ENCODE results near the gene FAM209A. TPM values are rescaled to one million over a fixed set of nuclear protein-coding genes. Genes with fewer than 3 reads are reported as not detected.

Gene FAM209A
- total RNA-seq, 1 donor from 2014 or later: not detected

DNA sequence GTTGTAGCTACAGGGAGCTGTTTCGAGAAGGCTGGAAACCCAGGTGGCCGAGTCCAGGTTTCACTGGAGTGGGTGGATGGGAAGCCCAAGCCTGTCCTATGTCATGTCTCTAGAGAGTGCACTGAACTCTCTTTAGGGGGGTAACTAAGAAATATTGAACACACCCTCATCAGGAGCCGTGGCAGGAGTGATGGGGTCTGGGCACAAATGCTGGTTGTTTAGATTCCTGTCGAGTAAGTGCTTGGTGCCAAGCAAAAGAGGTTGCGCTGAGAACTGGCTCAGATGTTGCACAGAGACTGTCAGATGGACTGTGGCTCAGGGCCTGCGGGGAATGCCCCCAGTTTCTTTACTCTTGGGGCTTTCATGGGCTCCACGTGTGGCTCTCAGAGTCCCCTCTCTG, 7.3 kb upstream of the FAM209A start:
- Histone ChIP-seq H3K27me3 (ENCODE audit: low read depth) (no peaks in the 10 kb centered on the region), H3K4me3 (no peak overlapping the region), H3K4me1 (peaks cover 12% of the 10 kb centered on the region), H3K36me3 (peaks cover 69% of the 10 kb centered on the region), H3K27ac (replicated peaks) (no peak overlapping the region), H3K9me3 (replicated peaks) (peaks cover 33% of the 10 kb centered on the region)
- TF ChIP-seq, protein P1, sequence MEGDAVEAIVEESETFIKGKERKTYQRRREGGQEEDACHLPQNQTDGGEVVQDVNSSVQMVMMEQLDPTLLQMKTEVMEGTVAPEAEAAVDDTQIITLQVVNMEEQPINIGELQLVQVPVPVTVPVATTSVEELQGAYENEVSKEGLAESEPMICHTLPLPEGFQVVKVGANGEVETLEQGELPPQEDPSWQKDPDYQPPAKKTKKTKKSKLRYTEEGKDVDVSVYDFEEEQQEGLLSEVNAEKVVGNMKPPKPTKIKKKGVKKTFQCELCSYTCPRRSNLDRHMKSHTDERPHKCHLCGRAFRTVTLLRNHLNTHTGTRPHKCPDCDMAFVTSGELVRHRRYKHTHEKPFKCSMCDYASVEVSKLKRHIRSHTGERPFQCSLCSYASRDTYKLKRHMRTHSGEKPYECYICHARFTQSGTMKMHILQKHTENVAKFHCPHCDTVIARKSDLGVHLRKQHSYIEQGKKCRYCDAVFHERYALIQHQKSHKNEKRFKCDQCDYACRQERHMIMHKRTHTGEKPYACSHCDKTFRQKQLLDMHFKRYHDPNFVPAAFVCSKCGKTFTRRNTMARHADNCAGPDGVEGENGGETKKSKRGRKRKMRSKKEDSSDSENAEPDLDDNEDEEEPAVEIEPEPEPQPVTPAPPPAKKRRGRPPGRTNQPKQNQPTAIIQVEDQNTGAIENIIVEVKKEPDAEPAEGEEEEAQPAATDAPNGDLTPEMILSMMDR (IDR thresholded peaks at IDR 0.05; ENCODE audit: borderline replicate concordance): no peak
- intact Hi-C loops (cut with micrococcal nuclease): no loop called here
- no peak for DNase-seq

DNA sequence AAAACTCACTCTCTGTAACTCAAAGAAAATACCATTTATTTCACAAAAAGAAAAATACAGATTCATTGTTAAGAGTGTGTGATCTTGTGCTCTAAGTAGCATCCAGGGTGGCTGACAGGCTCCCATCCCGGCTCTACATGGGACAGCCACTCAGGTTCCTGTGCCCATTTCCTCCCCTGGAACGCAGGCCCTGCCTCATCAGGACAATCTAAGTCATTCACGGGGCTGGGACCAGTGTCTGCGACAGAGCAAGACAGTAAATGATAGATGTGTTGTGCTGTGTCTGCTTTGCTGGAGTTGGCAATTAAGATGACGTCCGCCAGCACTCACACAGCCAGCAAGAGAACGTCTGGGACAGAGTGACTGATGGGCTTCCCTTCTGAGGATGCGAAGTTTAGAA, 6.9 kb upstream of the FAM209A start:
- TF ChIP-seq, protein P1 (IDR thresholded peaks at IDR 0.05; ENCODE audit: borderline replicate concordance): no peak
- H3K36me3 ChIP-seq: peaks cover 69% of the 10 kb centered on the region
- peaks cover 35% of the 10 kb centered on the region for H3K9me3 ChIP-seq (replicated peaks)
- no peak for DNase-seq
- no peaks in the 10 kb centered on the region for H3K27me3 ChIP-seq (ENCODE audit: low read depth)
- intact Hi-C loops (cut with micrococcal nuclease): no loop called here
- no peak overlapping the region for H3K27ac ChIP-seq (replicated peaks)
- H3K4me1 ChIP-seq: peaks cover 12% of the 10 kb centered on the region
- H3K4me3 ChIP-seq: no peak overlapping the region

DNA sequence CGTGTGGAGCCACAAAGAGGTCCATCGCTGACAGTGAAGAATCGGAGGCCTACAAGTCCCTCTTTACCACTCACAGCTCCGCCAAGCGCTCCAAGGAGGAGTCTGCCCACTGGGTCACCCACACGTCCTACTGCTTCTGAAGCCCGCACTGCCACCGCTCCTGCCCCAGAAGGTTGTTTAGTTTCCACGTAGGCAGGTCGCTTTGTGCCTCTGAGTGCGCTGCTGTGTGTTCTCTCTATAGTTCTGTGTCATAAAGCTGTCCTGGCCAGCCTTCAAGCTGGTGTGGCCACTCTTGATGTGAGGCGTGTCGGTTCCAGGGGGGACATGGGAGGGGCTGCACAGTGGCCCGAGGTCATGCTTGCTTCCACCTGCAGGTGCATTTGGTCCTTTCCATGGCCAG, 6.4 kb upstream of the FAM209A start:
- H3K27me3 ChIP-seq (ENCODE audit: low read depth): no peaks in the 10 kb centered on the region
- H3K9me3 ChIP-seq (replicated peaks): peaks cover 35% of the 10 kb centered on the region
- peaks cover 12% of the 10 kb centered on the region for H3K4me1 ChIP-seq
- no peak for DNase-seq
- H3K36me3 ChIP-seq: peaks cover 66% of the 10 kb centered on the region
- TF ChIP-seq, protein P1 (IDR thresholded peaks at IDR 0.05; ENCODE audit: borderline replicate concordance): no peak
- intact Hi-C loops (cut with micrococcal nuclease): no loop called here
- H3K27ac ChIP-seq (replicated peaks): no peak overlapping the region
- no peak overlapping the region for H3K4me3 ChIP-seq

DNA sequence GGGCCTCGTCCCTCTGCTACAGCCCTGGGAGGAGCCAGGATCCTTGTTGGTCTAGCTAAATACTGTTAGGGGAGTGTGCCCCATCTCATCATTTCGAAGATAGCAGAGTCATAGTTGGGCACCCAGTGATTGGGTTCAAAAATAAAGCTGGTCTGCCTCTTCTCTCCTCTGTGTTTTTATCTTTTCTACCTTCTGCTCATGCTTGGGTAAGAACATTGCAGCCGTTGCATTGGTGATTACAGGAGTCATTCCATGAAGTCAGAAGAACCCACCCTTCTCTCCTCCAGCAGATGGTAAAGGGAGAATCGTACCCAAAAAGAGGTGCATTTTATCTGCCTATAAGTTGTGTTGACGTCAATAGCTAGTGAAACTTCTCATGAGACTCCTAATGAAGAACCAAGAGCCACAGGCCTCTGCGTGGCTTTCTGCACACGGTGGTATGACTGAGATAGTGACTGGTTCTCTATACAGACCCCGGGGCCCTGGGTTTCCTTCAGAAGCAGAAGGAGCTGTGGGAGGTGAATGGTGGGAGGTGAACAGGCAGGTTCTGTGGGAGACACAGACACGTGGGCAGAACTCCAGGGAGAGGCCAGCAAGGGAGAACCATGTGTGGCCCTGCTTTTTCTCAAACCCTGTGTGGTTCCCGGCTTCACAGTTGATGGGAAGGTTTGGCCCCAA, 5.7 kb upstream of the FAM209A start:
- TF ChIP-seq, protein P1 (IDR thresholded peaks at IDR 0.05; ENCODE audit: borderline replicate concordance): no peak
- Histone ChIP-seq H3K4me1 (peaks cover 12% of the 10 kb centered on the region), H3K4me3 (no peak overlapping the region), H3K27me3 (ENCODE audit: low read depth) (no peaks in the 10 kb centered on the region), H3K9me3 (replicated peaks) (peaks cover 35% of the 10 kb centered on the region), H3K36me3 (peaks cover 58% of the 10 kb centered on the region), H3K27ac (replicated peaks) (no peak overlapping the region)
- no peak for DNase-seq
- intact Hi-C loops (cut with micrococcal nuclease): no loop called here

DNA sequence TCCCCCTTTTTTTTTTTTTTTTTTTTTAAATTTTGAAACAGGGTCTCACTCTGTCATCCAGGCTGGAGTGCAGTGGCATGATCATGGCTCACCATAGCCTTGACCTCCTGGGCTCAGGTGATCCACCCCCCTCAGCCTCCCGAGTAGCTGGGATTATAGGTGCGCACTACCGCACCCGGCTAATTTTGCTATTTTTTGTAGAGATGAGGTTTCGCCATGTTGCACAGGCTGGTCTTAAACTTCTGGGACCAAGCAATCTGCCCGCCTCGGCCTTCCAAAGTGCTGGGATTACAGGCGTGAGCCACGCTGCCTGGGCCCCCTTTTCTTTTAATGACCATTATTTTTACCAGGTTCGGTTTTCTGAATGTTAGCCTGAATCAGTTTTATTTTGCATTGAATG, 5.0 kb upstream of the FAM209A start:
- Histone ChIP-seq H3K36me3 (peaks cover 55% of the 10 kb centered on the region), H3K4me3 (no peak overlapping the region), H3K4me1 (peaks cover 12% of the 10 kb centered on the region), H3K9me3 (replicated peaks) (peaks cover 35% of the 10 kb centered on the region), H3K27ac (replicated peaks) (no peak overlapping the region), H3K27me3 (ENCODE audit: low read depth) (no peaks in the 10 kb centered on the region)
- DNase-seq: no peak
- TF ChIP-seq, protein P1 (IDR thresholded peaks at IDR 0.05; ENCODE audit: borderline replicate concordance): no peak
- intact Hi-C loops (cut with micrococcal nuclease): no loop called here

All from left ventricle myocardium inferior (tissue), 1 donor.